GM18951 (cell line): ENCODE data around the gene PHLDA2.
"Not testable (repeated sequence)": the region's sequence is repeated elsewhere in the genome, so short reads cannot be mapped to it uniquely, and the experiment has no call there.

Experiments used
- POLR2A ChIP-seq: IDR thresholded peaks from 4 replicates; pipeline ENCODE4 v1.6.1; 2011; ENCODE audit warnings: mild to moderate bottlenecking; ENCODE audit not compliant: insufficient read length, insufficient read depth; ENCODE audit errors: extremely low read depth
- in situ Hi-C: fragments of 300-500 bp; cut with MboI; formaldehyde crosslinking; loops from one replicate; pipeline ENCODE4 v1.12.0; 2022; ENCODE audit warnings: low sequenced_read_pairs, mixed read lengths, inconsistent platforms; ENCODE audit not compliant: unreplicated experiment

The PHLDA2 gene

GRCh38 chr11:2942447-2942846 lies 13.2 kb upstream of the PHLDA2 start:
- in situ Hi-C loops = no loop called here
- TF ChIP-seq POLR2A = no peak

GRCh38 chr11:2940921-2941821 lies 12.0 kb upstream of the PHLDA2 start:
- in situ Hi-C loops = no loop called here

GRCh38 chr11:2940147-2940920 lies 11.1 kb upstream of the PHLDA2 start:
- no peak for TF ChIP-seq POLR2A
- in situ Hi-C loops = no loop called here

More at GRCh38 chr11:2940921-2941821, 12.0 kb upstream of the PHLDA2 start:
- TF ChIP-seq POLR2A = no peak

GRCh38 chr11:2938458-2939418 lies 9.5 kb upstream of the PHLDA2 start:
- in situ Hi-C loops = not testable (repeated sequence)

- in situ Hi-C loops = not testable (repeated sequence)
These were observed 8.6 kb upstream of the PHLDA2 start for GRCh38 chr11:2937641-2938457.

GRCh38 chr11:2934611-2935239 lies 5.5 kb upstream of the PHLDA2 start:
- in situ Hi-C loops = no loop called here
- no peak for TF ChIP-seq POLR2A

- no peak for TF ChIP-seq POLR2A
- in situ Hi-C loops = no loop called here
These were observed 4.9 kb upstream of the PHLDA2 start for GRCh38 chr11:2934021-2934550.

GRCh38 chr11:2933375-2934020 lies 4.3 kb upstream of the PHLDA2 start:
- TF ChIP-seq POLR2A = no peak
- in situ Hi-C loops = no loop called here

GRCh38 chr11:2932850-2933251 lies 3.6 kb upstream of the PHLDA2 start:
- TF ChIP-seq POLR2A = no peak
- in situ Hi-C loops = no loop called here

GRCh38 chr11:2931771-2932738 lies 2.8 kb upstream of the PHLDA2 start:
- in situ Hi-C loops = no loop called here
- TF ChIP-seq POLR2A = no peak
